ENCODE results near the gene SAP25.

DNA sequence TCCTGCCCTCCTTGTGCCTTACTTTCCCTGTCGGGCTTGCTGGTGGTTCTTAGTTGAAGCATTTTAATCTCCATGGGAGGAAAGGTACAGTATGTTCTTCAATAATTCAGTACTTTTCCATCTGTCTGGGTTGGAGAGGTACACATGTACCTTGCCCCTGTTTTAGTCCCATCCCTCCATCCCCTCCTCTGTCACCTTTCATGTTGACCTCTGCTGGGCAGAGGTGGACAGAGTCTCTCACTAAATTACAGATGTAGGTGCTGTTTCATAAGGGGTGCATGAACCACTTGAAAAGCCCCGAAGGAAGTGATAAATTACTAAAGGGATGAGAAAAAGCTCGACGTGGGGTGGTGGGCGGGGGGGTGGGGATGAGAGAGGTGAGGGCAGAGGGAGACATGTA lies 29.3 kb downstream of the SAP25 start:
- TF ChIP-seq, protein P1, sequence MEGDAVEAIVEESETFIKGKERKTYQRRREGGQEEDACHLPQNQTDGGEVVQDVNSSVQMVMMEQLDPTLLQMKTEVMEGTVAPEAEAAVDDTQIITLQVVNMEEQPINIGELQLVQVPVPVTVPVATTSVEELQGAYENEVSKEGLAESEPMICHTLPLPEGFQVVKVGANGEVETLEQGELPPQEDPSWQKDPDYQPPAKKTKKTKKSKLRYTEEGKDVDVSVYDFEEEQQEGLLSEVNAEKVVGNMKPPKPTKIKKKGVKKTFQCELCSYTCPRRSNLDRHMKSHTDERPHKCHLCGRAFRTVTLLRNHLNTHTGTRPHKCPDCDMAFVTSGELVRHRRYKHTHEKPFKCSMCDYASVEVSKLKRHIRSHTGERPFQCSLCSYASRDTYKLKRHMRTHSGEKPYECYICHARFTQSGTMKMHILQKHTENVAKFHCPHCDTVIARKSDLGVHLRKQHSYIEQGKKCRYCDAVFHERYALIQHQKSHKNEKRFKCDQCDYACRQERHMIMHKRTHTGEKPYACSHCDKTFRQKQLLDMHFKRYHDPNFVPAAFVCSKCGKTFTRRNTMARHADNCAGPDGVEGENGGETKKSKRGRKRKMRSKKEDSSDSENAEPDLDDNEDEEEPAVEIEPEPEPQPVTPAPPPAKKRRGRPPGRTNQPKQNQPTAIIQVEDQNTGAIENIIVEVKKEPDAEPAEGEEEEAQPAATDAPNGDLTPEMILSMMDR (IDR thresholded peaks at IDR 0.05): no peak
- no peak for TF ChIP-seq POLR2A (IDR thresholded peaks at IDR 0.05)

Measured in adrenal gland (tissue), 5 donors.